Peyer's patch (tissue), 4 donors: Measurements from ENCODE around the gene NXPE2.

Source experiments
- CTCF ChIP-seq, 6 experiments: fragments of 450-650 bp in 4 of 6; fragments of 200-600 bp in 2 of 6; sonication (generic) in 1 of 6; IDR thresholded peaks; one replicate each; pipeline ENCODE4 v1.5.1; 2017 to 2019; ENCODE audit warnings: antibody characterized with exemption in 6 of 6, mild to moderate bottlenecking in 3 of 6, moderate library complexity in 1 of 6
- POLR2A ChIP-seq, 2 donors: fragments of 450-650 bp; IDR thresholded peaks; one replicate each; pipeline ENCODE4 v1.5.1; 2017; ENCODE audit warnings: antibody characterized with exemption in 2 of 2, mild to moderate bottlenecking in 2 of 2, moderate library complexity in 2 of 2

- no peak for TF ChIP-seq CTCF (IDR thresholded peaks at IDR 0.05)
- no peak for TF ChIP-seq POLR2A (IDR thresholded peaks at IDR 0.05)
Measured at GRCh38 chr11:114705280-114706024, 27.1 kb downstream of the NXPE2 start.
